ENCODE results near the gene ZNF576. TPM values are rescaled to one million over a fixed set of nuclear protein-coding genes. Genes with fewer than 3 reads are reported as not detected.

The ZNF576 gene
- total and polyA plus RNA-seq, 2 of the 13 experiments (the other 11 are each of a cell fraction or from before 2014, with no cell fraction given): 7.2 to 9.6 TPM

DNA sequence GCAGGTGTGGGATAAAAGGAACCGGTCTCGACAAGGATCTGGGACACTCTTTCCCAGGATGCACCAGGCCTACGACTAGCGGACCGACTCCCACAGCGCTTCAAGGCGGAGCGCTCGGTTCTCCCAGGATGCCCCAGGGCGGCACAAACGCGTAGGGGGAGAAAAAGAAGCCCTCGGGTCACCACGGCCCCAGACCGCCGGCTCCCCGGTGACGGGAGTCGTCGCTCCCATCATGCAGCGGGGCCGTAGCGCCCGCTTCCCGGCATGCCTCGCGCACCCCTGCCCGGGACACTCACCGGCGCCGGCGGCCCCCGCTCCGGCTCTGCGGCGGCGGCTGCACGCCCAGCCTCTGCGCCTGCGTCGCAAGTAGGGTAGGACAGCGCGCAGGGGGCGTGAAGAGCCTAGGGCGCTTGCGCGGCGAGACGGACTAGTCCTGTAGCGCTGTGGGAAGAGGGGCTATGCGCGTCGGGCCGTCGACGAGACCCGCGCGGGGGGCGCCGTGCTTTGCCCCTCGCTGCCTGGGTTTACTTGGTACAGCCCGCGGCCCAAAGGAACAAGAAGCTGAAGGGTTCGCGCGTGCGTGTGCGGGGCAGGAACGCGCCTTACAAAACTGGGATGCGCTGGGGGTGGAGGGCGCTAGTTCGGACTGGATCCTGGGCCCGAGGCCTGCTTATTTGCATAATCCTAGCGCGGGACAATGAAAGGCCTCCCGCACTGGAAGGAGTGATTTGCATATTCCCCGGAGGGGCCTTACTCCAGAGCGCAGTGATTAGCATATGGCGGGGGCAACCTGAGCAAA, 23.1 kb downstream of the ZNF576 start, which contains the start of gene ZNF428 (continued):
- TF ChIP-seq, protein P1, sequence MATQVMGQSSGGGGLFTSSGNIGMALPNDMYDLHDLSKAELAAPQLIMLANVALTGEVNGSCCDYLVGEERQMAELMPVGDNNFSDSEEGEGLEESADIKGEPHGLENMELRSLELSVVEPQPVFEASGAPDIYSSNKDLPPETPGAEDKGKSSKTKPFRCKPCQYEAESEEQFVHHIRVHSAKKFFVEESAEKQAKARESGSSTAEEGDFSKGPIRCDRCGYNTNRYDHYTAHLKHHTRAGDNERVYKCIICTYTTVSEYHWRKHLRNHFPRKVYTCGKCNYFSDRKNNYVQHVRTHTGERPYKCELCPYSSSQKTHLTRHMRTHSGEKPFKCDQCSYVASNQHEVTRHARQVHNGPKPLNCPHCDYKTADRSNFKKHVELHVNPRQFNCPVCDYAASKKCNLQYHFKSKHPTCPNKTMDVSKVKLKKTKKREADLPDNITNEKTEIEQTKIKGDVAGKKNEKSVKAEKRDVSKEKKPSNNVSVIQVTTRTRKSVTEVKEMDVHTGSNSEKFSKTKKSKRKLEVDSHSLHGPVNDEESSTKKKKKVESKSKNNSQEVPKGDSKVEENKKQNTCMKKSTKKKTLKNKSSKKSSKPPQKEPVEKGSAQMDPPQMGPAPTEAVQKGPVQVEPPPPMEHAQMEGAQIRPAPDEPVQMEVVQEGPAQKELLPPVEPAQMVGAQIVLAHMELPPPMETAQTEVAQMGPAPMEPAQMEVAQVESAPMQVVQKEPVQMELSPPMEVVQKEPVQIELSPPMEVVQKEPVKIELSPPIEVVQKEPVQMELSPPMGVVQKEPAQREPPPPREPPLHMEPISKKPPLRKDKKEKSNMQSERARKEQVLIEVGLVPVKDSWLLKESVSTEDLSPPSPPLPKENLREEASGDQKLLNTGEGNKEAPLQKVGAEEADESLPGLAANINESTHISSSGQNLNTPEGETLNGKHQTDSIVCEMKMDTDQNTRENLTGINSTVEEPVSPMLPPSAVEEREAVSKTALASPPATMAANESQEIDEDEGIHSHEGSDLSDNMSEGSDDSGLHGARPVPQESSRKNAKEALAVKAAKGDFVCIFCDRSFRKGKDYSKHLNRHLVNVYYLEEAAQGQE (IDR thresholded peaks at IDR 0.05; ENCODE audit: borderline replicate concordance in 1 of 2, low read depth in 1 of 2, low read length in 2 of 2): no peak
- TF ChIP-seq RARA (CRISPR knock-in tag; IDR thresholded peaks at IDR 0.05) (no peak), HNRNPLL (IDR thresholded peaks at IDR 0.05; ENCODE audit: low read depth, low read length, poor library complexity, severe bottlenecking) (peak; percentile 98), ZFP62 (CRISPR knock-in tag; IDR thresholded peaks at IDR 0.05) (peak; percentile 88; the same call in 1 of the 2 replicates), ZNF136 (CRISPR knock-in tag; IDR thresholded peaks at IDR 0.05; ENCODE audit: low read depth) (peak; percentile 65), BRCA1 (CRISPR knock-in tag; IDR thresholded peaks at IDR 0.05) (peak; percentile 72), ZNF44 (CRISPR knock-in tag; IDR thresholded peaks at IDR 0.05) (peak; percentile 75), GABPA (IDR thresholded peaks at IDR 0.05; ENCODE audit: low read depth, low read length) (no peak), GABPA (CRISPR knock-in tag; IDR thresholded peaks at IDR 0.05; ENCODE audit: low read depth) (no peak; the same call in 1 of the 2 replicates), ZNF441 (CRISPR knock-in tag; IDR thresholded peaks at IDR 0.05; ENCODE audit: borderline replicate concordance) (0 out of 2 replicates have a peak, but pooled peaks have one; percentile 34), AGO2 (optimal IDR thresholded peaks at IDR 0.05; ENCODE audit: low read depth, low read length) (peak; percentile 87), FOXA3 (CRISPR knock-in tag; IDR thresholded peaks at IDR 0.05) (peak; percentile 33; the same call in 1 of the 2 replicates), GATA4 (IDR thresholded peaks at IDR 0.05; ENCODE audit: borderline replicate concordance, low read depth) (no peak; the same call in 1 of the 2 replicates)
- TF ChIP-seq, protein P2, sequence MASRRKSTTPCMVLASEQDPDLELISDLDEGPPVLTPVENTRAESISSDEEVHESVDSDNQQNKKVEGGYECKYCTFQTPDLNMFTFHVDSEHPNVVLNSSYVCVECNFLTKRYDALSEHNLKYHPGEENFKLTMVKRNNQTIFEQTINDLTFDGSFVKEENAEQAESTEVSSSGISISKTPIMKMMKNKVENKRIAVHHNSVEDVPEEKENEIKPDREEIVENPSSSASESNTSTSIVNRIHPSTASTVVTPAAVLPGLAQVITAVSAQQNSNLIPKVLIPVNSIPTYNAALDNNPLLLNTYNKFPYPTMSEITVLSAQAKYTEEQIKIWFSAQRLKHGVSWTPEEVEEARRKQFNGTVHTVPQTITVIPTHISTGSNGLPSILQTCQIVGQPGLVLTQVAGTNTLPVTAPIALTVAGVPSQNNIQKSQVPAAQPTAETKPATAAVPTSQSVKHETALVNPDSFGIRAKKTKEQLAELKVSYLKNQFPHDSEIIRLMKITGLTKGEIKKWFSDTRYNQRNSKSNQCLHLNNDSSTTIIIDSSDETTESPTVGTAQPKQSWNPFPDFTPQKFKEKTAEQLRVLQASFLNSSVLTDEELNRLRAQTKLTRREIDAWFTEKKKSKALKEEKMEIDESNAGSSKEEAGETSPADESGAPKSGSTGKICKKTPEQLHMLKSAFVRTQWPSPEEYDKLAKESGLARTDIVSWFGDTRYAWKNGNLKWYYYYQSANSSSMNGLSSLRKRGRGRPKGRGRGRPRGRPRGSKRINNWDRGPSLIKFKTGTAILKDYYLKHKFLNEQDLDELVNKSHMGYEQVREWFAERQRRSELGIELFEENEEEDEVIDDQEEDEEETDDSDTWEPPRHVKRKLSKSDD (CRISPR knock-in tag; IDR thresholded peaks at IDR 0.05; ENCODE audit: low read depth): 0 out of 2 replicates have a peak, but pooled peaks have one; percentile 7
- TF ChIP-seq, protein P3, sequence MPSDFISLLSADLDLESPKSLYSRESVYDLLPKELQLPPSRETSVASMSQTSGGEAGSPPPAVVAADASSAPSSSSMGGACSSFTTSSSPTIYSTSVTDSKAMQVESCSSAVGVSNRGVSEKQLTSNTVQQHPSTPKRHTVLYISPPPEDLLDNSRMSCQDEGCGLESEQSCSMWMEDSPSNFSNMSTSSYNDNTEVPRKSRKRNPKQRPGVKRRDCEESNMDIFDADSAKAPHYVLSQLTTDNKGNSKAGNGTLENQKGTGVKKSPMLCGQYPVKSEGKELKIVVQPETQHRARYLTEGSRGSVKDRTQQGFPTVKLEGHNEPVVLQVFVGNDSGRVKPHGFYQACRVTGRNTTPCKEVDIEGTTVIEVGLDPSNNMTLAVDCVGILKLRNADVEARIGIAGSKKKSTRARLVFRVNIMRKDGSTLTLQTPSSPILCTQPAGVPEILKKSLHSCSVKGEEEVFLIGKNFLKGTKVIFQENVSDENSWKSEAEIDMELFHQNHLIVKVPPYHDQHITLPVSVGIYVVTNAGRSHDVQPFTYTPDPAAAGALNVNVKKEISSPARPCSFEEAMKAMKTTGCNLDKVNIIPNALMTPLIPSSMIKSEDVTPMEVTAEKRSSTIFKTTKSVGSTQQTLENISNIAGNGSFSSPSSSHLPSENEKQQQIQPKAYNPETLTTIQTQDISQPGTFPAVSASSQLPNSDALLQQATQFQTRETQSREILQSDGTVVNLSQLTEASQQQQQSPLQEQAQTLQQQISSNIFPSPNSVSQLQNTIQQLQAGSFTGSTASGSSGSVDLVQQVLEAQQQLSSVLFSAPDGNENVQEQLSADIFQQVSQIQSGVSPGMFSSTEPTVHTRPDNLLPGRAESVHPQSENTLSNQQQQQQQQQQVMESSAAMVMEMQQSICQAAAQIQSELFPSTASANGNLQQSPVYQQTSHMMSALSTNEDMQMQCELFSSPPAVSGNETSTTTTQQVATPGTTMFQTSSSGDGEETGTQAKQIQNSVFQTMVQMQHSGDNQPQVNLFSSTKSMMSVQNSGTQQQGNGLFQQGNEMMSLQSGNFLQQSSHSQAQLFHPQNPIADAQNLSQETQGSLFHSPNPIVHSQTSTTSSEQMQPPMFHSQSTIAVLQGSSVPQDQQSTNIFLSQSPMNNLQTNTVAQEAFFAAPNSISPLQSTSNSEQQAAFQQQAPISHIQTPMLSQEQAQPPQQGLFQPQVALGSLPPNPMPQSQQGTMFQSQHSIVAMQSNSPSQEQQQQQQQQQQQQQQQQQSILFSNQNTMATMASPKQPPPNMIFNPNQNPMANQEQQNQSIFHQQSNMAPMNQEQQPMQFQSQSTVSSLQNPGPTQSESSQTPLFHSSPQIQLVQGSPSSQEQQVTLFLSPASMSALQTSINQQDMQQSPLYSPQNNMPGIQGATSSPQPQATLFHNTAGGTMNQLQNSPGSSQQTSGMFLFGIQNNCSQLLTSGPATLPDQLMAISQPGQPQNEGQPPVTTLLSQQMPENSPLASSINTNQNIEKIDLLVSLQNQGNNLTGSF (CRISPR knock-in tag; IDR thresholded peaks at IDR 0.05): peak; percentile 54
- TF ChIP-seq, protein P4, sequence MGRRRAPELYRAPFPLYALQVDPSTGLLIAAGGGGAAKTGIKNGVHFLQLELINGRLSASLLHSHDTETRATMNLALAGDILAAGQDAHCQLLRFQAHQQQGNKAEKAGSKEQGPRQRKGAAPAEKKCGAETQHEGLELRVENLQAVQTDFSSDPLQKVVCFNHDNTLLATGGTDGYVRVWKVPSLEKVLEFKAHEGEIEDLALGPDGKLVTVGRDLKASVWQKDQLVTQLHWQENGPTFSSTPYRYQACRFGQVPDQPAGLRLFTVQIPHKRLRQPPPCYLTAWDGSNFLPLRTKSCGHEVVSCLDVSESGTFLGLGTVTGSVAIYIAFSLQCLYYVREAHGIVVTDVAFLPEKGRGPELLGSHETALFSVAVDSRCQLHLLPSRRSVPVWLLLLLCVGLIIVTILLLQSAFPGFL (CRISPR knock-in tag; IDR thresholded peaks at IDR 0.05): peak; percentile 38
